HG02840 (cell line): ENCODE measurements around the gene EFHB.
"Not testable (repeated sequence)": the region's sequence is repeated elsewhere in the genome, so short reads cannot be mapped to it uniquely, and the experiment has no call there.

Experiments
- ATAC-seq: cut with Tn5 transposase; IDR thresholded peaks from one replicate; pipeline ENCODE4 v1.9.1; 2021; ENCODE audit warnings: mild to moderate bottlenecking, moderate library complexity, moderate number of reproducible peaks; ENCODE audit not compliant: unreplicated experiment, low FRiP score

Gene EFHB

DNA sequence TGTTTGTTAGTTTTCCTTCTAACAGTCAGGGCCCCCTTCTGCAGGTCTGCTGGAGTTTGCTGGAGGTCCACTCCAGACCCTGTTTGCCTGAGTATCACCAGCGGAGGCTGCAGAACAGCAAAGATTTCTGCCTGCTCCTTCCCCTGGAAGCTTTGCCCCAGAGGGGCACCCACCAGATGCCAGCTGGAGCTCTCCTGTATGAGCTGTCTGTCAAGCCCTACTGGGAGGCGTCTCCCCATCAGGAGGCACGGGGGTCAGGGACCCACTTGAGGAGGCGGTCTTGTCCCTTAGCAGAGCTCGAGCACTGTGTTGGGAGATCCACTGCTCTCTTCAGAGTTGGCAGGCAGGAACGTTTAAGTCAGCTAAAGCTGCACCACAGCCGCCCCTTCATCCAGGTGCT, 87.4 kb downstream of the EFHB start:
- not testable (repeated sequence) for ATAC-seq
